ENCODE results near the gene FAM222B. TPM values are rescaled to one million over a fixed set of nuclear protein-coding genes. Genes with fewer than 3 reads are reported as not detected.

The FAM222B gene
- total and polyA plus RNA-seq, 2 of the 4 experiments (the other 2 are of a cell fraction): 2.5 to 10.8 TPM

GRCh38 chr17:28737316-28737715 lies 105.3 kb downstream of the FAM222B start:
- no peak overlapping the region for H2AK9ac ChIP-seq (replicated peaks; ENCODE audit: low read depth, low read length, poor library complexity)
- ATAC-seq (ENCODE audit: low read depth) (no peak), DNase-seq (no peak)
- H3K14ac ChIP-seq (replicated peaks; ENCODE audit: low read depth, low read length): no peak overlapping the region
- no peak overlapping the region for H3K4ac ChIP-seq (ENCODE audit: low read depth, low read length)
- 0 out of 2 replicates have a peak, but pooled peaks cover 9% of the 10 kb centered on the region for H3K9me1 ChIP-seq (ENCODE audit: insufficient read depth, low read length)
- no peak overlapping the region for H3K9ac ChIP-seq (ENCODE audit: low read depth, low read length)
- no peak overlapping the region for H3K23ac ChIP-seq (ENCODE audit: low read depth, low read length)
- no peak overlapping the region for H3K18ac ChIP-seq (ENCODE audit: low read depth, low read length)
- no peak overlapping the region for H4K8ac ChIP-seq (ENCODE audit: low read depth in 2 of 2, low read length in 2 of 2)
- H3K79me1 ChIP-seq (ENCODE audit: low read depth in 1 of 2, low read length in 2 of 2): peaks cover 0 to 7% of the 10 kb centered on the region in 2 experiments; a peak in 1 of 4 replicates
- no CpG with 5 or more reads among the region's 12 CpGs for WGBS, 2 experiments (ENCODE audit: extremely low coverage in 2 of 2, insufficient read length in 1 of 2)
- no peak overlapping the region for H2BK120ac ChIP-seq (ENCODE audit: low read depth, low read length)
- no peak overlapping the region for H2AK5ac ChIP-seq (ENCODE audit: low read depth, low read length)
- no peaks in the 10 kb centered on the region for H3K27me3 ChIP-seq (ENCODE audit: control insufficient read depth, insufficient read depth, low read length)
- no peak overlapping the region for H3K4me2 ChIP-seq (ENCODE audit: low read depth, low read length)
- no peak overlapping the region for H3K56ac ChIP-seq (ENCODE audit: extremely low read depth, insufficient read depth, low read length)
- CTCF ChIA-PET: no interaction called here
- H2AFZ ChIP-seq (replicated peaks; ENCODE audit: low read length, poor library complexity): peak overlapping the region; percentile 43
- H3K36me3 ChIP-seq (ENCODE audit: control insufficient read depth, insufficient read depth, low read length): no peaks in the 10 kb centered on the region
- dilution Hi-C loops (cut with HindIII; ENCODE audit: low sequenced_read_pairs, unreplicated experiment) (no loop called here), intact Hi-C loops (cut with micrococcal nuclease) (no loop called here), in situ Hi-C loops (cut with MboI; ENCODE audit: low sequenced_read_pairs) (loop anchor here (10.0 kb wide), 1 partner anchor 367 kb away; no protein-coding TSS in a partner anchor)
- H3K9me3 ChIP-seq (ENCODE audit: control insufficient read depth, insufficient read depth, low read length): no peaks in the 10 kb centered on the region
- no peak overlapping the region for H2BK5ac ChIP-seq (ENCODE audit: low read depth, low read length, poor library complexity, severe bottlenecking)
- no peak overlapping the region for H2BK20ac ChIP-seq (ENCODE audit: low read depth, low read length)
- no peak for TF ChIP-seq CEBPB (IDR thresholded peaks at IDR 0.05; ENCODE audit: low read depth, low read length)
- no peak for TF ChIP-seq RFX5 (IDR thresholded peaks at IDR 0.05; ENCODE audit: low read depth, low read length)
- TF ChIP-seq SMC3 (IDR thresholded peaks at IDR 0.05; ENCODE audit: low read depth, low read length): no peak
- TF ChIP-seq CTCF (conservative IDR thresholded peaks at IDR 0.05; ENCODE audit: low read depth, low read length): no peak
- no peak for TF ChIP-seq CHD1 (IDR thresholded peaks at IDR 0.05; ENCODE audit: low read depth, low read length)
- TF ChIP-seq RAD21 (IDR thresholded peaks at IDR 0.05; ENCODE audit: low read length): no peak
- H2BK15ac ChIP-seq (ENCODE audit: low read depth, low read length): no peak overlapping the region
- H3K4me3 ChIP-seq (ENCODE audit: insufficient read depth, low read depth, low read length): no peak overlapping the region
- no TSS peak for BruUV-seq (replicated peaks)
- no peak overlapping the region for H4K5ac ChIP-seq (ENCODE audit: low read depth, low read length)
- H3K27ac ChIP-seq (ENCODE audit: insufficient read depth, low read length): no peak overlapping the region
- H4K91ac ChIP-seq (ENCODE audit: insufficient read depth, low read depth, low read length): no peak overlapping the region
- no peaks in the 10 kb centered on the region for H4K20me1 ChIP-seq (ENCODE audit: insufficient read depth, low read length)
- 0 out of 2 replicates have a peak, but pooled peaks cover 2% of the 10 kb centered on the region for H3K4me1 ChIP-seq (ENCODE audit: control insufficient read depth, insufficient read depth, low read length)
- POLR2A ChIA-PET (ENCODE audit: unreplicated experiment): no interaction called here

All from IMR-90 (cell line).